NCI-H2171 (cell line): ENCODE results near the gene NR2C2.

ENCODE experiments used
- DNase-seq: peaks from one replicate; lab custom pipeline; 2025; lab: John Stamatoyannopoulos, UW

NR2C2 gene

DNA sequence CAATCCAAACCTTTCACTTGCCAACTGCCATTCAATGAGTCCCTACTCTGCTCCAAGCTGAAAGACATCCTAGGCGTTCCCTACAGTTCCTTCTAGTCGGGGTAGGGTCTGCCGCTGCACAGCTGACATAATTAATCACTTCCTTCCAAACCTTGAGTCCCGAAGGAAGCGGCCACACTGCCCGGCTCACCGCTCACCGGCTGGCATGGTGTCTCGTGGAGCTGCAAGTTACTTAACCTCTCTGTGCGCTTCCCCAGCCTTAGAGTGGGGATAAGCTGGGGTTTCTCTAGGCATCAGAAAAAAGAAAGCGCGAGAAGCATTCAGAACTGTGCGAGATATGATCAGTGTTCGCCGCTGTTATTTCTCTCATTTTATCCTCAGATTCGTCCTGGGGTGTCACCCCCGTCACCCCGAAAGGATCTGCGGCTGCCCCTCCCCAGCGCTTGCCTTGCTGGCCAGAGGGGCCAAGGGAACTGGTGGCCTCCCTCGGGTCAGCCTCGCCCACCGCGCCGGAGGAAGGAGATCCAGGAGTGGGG lies 117.0 kb downstream of the NR2C2 start:
- DNase-seq, result no peak

DNA sequence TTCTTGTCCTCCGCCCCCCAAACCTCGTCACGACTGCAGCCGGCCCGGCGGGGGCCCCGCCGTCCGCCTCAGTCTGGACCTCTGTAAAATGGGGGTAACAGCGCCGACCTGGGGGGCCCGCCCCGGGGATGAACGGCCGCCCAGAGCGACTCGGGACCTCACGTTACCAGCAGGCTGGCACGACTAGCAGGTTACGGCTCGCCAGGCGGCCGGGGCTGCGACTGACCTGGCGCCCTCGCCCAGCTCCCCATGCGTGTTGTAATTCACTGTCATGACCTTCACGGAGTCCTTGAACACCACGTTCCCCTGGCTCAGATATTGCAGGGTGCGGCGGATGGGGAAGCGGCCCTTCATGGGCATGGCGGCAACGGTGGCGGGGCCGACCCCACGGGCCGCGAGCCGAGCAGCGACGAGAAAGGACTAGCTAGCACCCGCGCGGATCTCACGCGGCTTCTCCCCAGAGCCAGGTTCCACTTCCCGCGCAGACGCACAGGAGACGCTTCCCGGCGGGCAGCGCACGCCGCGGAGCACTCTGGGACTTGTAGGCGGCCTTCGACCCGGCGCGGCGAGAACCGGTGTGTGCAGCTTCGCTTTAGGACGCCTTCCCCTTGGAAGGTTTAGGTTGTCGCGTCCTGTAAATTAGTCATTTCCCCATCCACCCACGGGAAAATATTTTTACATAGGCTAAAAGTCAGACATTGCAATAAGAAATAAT lies 117.6 kb downstream of the NR2C2 start, which contains the start of gene MRPS25:
MRPS25 (minus strand) TSS at position 481 of the 715 bp plus-strand sequence; CDS start at position 360, 121 bp downstream.
- peak; percentile 80 for DNase-seq

DNA sequence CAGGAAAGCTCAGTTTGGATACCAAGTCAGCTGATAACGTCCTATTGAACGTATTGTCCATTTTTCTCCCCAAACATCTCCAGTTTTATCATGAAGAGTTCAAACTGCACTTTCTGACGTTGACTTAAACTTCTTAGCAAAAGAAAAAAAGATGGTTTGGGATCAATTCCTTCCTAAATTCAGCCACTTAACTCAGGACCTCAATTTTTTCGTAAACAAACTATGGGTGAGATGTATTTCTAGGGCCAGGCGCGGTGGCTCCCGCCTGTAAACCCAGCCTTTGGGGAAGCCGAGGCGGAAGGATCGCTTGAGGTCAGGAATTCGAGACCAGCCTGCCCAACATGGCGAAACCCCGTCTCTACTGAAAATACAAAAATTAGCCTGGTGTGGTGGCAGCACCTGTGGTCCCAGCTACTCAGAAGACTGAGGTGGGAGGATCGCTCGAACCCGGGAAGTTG lies 118.2 kb downstream of the NR2C2 start:
- no peak for DNase-seq

DNA sequence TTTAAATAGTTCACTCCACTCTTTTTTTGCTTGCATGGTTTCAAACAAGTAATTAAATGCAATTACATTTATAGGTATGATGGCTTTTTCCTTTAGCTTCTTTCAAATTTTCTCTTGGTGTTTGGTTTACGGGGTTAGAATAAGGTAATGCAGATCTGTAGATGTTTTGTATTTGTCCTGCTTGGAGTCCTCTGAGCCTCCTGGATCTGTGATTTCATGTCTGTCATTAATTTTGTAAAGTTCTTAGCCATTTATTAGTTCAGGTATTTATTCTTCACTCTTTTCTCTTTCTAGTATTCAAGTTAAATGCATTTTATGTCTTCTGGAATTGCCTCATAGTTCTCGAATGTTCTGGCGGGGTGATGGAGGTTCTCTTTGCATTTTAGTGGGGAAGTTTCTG lies 119.1 kb downstream of the NR2C2 start:
- no peak for DNase-seq

DNA sequence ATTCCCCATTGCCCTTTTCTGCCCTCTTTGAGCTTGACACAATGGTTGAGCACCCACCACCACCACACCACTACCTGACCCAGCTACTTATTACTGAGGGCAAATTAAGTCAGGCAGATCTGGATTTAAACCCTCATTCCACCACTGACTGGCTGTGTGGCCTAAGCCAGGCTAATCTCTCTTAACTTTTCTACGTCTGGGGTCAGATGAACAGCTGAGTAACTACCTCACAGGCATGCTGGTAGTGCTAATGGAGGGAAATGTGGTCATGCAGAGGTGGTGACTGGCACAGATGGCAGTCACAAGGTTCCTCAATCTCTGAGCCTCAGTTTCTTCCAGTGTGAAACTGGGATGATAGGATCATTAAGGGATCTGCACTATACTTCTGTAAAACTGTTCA lies 122.1 kb downstream of the NR2C2 start:
- no peak for DNase-seq

DNA sequence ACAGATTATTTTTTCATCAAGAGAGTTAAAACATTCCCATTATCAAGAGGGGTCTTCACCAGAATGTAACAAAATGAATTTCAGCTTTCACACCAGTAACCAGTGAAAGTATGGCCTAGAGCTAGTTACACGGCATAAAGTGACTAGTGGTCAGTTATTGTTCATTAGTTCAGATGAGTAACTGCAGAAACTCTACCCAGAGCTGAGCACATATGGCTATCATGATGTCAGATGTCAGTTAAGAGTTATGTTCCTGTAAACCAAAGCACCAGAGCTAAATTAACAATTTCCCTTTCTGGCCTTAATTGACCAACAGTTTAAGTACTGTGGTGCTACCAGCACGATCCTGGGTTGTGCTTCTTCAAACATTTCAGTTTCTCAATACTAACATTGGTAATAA lies 124.3 kb downstream of the NR2C2 start:
- no peak for DNase-seq

DNA sequence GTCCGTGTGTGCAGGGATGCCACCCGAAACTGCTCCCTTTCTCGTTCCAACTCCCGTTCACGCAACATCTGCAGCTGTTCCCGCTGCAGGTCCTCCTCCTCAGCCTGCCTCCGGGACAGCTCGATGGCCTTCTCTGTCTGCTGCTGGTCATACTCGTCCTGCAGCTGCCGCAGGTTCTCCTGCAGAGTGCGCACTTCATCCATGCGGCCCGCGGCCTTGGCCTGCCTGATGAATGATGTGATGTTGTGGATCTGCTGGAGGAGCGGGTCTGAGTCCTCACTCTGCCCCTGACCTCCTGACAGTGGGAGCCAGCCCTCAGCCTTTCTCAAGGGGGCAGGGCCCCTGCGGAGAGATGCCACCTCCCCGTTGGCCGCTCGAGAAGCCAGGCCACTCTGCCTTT lies 127.1 kb downstream of the NR2C2 start:
- no peak for DNase-seq

DNA sequence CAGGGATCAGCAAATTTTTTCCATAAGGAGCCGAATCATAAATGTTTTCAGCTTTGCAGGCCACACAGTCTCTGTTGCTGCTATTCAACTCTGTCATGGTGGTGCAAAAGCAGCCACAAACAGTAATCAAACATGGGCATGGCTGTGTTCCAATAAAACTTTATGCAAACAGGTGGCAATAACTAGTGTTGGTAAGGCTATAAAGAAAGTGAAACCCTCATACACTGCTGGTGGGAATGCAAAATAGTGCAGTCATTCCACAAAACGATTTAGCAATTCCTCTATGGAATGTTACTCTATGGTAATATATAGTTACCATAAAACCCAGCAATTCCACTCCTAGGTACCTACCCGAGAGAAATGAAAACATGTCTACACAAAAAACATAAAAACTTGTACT lies 131.7 kb downstream of the NR2C2 start:
- no peak for DNase-seq

DNA sequence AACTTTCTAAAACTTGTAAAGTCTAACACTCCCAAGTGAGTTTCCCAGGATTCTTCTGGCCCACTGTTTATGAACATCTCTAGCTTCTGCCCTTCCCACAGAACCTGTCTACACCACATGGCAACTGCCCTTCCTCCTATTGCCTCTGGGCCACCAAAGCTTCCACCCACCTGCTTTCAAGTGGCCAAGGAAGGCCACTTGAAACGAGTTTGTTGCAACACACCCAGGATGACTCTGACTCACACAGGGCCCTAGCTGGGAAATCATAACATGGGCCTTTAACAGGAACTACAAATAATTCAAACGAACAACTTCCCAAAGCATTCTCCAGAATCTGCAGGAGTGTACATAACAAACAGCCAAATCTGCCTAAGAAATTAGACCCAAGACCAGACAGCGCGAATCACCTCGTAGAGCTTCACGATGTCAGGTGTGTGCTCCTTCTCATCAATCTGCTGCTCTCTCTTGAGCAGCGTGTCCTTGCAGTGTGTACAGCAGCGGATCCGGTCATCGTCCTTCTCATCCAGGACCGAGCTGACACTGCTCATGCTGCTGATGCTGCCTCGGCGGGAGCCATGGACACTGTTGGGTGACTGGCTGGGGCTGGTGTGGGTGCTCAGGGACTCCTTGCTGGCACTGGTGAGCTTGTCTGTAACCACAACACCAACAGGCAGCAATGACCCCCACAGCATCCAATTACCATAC lies 134.7 kb downstream of the NR2C2 start:
- no peak for DNase-seq

DNA sequence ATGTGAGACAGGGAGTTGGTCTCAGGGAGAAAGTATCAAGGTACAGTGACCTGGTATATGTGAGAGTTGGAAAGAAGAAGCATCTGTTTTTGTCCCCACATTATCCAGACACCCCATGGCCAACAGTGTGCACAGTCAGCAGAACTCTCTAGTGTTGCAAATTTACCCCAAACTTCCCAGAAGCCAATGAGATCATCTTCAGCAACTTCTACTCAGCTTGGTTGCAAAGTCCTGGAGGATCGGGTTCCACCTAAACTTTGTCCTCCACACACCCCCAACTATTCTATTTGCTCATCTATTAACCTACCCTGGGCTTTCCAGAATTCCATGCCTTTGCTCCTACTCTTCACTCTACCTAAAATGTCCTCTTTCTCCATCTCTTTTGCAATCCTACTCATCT lies 135.9 kb downstream of the NR2C2 start:
- DNase-seq, result no peak

DNA sequence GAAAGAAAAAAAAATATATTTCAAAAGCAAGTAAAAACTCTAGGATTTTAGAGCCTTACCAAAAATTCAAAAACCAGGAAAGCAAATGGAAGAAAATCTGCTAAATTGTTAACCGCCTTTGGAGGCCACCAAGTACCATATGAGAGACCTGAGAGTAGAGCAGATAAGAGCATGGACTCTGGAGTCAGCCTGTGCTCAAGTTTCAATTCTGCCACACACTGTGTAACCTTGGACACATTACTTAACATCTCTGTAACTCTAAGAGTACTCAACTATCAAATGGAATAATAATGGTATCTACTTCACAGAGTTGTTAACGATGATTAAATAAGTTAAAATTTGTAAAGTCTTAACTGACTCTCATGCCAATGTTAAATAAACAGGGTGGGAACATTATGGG lies 138.9 kb downstream of the NR2C2 start:
- DNase-seq, result no peak

DNA sequence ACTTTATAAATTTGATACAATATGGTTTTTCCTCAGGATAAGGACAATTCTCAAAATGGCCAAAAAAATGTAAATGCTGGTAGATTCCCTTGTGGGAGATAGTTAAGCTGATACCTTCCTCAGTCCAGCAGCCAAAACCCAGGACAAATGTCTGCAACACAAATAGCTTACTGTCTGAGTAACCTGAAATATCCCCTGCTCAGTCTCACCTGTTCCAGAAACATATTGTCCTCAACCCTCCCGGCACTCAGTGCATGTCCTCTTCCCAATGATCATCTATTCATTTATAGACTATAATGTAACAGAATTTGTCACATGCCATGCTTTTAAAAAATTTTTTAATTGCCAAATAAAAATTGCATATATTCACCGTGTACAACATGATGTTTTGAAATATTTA lies 139.3 kb downstream of the NR2C2 start:
- no peak for DNase-seq

DNA sequence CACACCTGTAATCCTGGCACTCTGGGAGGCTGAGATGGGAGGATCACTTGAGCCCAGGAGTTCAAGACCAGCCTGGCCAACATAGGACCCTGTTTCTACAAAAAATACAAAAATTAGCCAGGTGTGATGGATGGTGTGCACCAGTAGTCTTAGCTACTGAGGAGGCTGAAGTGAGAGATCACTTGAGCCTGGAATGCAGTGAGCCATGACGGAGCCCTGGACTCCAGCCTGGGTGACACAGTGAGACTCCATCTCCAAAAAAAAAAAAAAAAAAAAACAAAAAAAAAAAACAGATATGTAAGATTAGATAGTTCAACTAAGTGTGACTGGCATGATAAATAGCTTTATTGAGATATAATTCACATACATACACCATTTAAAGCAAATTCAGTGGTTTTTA lies 141.8 kb downstream of the NR2C2 start:
- DNase-seq, result no peak

DNA sequence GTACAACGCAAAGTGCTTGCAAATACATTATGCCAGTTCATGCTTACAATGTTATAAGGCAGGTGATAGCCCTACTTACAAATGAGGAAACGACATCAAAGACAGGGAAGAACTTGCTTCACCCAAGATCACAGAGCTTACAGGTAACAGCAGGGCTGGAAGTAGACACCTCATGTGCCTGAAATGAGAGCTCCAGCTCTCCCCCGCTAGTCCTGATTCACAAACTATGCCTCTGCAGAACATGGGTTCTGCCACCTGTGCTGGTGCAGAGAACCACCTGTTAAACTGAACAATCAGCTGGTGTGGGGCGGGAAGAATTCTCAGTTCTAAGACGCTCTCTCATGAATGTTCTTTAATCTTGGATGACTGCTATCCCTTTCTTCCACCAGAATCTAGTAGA lies 144.2 kb downstream of the NR2C2 start:
- no peak for DNase-seq

DNA sequence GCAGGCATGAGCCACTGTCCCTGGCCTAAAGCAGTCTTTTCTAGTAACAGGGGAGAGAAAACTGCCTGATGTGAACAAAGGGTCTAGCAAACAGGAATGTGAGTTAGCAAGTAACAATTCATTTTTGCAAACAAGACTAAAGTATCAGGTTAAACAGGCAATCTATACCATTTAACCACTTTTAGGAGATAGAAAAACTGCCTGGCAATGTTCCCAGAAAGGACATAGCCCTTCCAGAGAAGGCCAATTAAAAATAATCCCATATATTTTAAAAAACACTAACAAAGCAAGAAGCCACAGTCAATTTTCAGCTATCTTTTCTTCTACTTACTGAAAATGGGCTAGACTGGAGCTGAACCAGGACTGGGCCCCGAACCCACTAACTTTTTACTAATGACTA lies 145.3 kb downstream of the NR2C2 start:
- DNase-seq, result no peak

DNA sequence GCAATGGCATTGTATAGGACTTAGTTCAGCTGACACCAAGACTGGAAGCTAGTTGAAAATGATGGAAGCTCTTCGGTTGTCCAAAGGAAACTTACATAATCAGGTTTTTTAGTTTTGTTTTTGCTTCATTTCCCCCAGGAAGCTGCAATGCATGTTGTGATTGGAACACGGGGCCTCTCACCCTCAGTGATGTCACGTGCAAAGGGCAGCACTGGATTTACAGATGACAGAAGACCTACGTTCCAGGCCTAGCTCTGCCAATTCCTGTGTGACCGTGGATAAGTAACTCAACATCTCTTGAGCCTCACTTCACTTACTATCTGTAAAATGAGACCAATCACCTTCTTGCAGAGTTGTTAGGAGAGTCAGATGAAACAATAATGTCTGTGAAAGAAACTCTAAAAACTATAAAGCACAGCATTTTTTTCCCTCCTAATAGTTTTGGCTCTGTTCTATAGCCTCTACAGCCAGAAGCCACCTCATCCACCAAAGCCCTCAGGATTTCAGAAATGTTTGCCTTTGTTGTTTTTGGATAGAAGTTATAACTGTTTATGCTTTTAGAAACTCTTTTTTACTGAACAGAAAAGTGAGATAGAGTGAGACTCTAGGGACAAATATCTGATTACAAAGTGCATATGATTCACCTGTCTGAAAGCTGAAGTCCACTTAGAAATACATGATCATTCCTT lies 146.9 kb downstream of the NR2C2 start:
- no peak for DNase-seq

DNA sequence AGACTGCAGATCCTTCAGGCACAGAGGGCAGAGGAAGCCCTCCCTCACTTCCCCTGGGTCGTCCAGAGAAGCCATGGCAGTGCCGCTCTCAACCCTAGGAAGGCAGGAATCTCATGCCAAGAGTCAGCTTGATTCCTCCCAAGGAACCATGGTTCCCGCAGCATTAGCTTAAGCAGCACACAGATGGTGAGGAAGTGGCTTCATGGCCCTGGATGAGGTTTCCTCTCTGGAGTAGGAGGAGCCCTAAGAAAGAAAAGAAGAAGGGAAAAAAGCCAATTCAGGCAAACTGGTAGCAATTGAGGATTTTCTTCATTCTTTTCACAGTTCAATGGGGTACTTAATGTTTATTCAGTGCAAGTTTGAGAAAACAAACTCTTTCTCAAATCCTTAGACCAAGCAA lies 148.7 kb downstream of the NR2C2 start:
- no peak for DNase-seq

DNA sequence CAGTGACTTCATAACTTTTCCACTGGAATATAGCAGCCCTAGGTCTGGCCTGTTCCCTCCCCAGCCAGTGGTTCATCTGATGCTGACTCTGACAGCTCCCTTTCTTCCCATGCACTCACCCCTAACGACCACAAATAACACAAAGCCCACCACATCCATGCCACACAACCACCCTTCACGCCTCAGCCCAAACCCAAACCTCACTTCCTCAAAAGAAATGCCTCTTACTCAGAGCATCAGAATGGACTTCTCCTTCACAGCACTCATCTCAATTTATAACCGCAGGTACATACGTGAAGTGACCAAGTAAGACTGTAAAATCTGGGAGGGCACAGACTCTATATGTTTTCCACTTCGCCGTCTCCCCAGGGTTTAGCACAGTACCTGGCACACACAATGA lies 150.5 kb downstream of the NR2C2 start:
- no peak for DNase-seq
